Measurements from ENCODE around the gene EHMT1. TPM values are rescaled to one million over a fixed set of nuclear protein-coding genes. Genes with fewer than 3 reads are reported as not detected.

EHMT1 gene
- total RNA-seq, 4 donors from 2014 or later, result 77.2 to 300 (median 161) TPM

DNA sequence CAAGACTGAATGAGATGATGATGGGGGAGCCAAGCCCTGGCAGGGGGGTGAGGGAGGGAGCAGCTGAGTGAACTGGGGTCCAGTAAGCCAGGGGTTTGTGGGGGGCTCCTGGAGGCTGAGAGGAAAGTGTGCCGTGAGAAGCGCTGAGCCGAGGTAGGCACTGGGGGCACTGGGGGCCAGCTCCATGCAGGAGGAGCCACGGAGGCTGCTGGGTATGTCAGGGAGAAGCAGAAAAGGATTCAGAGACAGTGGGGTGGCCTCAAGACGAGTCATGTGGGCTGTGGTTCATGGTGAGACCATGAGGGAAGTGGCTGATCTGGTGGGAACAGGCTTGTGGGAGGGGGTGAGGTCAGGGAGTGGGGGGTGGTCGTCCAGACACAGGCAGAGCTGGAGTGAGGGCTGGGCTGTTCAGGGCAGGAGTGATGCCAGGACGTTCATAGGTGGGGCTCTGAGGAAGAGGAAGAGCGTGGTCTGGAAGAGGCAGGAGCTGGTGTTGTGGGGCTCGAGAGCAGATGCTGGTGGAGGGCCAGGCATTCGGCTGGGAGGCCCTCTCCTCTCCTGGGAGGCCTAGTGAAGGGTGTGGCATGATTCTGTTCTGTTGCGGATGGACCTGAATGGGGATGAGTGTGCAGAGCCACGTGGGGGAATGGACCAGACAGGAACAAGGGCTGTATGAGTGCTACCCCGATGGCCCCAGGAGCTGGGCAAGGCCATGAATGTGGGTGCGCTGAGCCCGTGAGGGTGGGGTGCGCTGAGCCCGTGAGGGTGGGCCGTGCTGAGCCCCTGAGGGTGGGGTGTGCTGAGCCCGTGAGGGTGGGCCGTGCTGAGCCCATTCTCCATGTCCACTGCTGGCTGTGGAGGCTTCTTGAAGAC, 166.1 kb downstream of the EHMT1 start:
- no peak for DNase-seq
- Histone ChIP-seq H3K9me3 (no peaks in the 10 kb centered on the region), H3K4me3 (no peak overlapping the region), H3K27ac (no peak overlapping the region), H3K27me3 (no peaks in the 10 kb centered on the region), H3K4me1 (peaks cover 0 to 6% (median 0%) of the 10 kb centered on the region in 4 donors), H3K36me3 (peaks cover 0 to 65% (median 0%) of the 10 kb centered on the region in 3 donors)
- TF ChIP-seq, protein P1, sequence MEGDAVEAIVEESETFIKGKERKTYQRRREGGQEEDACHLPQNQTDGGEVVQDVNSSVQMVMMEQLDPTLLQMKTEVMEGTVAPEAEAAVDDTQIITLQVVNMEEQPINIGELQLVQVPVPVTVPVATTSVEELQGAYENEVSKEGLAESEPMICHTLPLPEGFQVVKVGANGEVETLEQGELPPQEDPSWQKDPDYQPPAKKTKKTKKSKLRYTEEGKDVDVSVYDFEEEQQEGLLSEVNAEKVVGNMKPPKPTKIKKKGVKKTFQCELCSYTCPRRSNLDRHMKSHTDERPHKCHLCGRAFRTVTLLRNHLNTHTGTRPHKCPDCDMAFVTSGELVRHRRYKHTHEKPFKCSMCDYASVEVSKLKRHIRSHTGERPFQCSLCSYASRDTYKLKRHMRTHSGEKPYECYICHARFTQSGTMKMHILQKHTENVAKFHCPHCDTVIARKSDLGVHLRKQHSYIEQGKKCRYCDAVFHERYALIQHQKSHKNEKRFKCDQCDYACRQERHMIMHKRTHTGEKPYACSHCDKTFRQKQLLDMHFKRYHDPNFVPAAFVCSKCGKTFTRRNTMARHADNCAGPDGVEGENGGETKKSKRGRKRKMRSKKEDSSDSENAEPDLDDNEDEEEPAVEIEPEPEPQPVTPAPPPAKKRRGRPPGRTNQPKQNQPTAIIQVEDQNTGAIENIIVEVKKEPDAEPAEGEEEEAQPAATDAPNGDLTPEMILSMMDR (IDR thresholded peaks at IDR 0.05), result no peak
- TF ChIP-seq POLR2A (IDR thresholded peaks at IDR 0.05), result no peak

DNA sequence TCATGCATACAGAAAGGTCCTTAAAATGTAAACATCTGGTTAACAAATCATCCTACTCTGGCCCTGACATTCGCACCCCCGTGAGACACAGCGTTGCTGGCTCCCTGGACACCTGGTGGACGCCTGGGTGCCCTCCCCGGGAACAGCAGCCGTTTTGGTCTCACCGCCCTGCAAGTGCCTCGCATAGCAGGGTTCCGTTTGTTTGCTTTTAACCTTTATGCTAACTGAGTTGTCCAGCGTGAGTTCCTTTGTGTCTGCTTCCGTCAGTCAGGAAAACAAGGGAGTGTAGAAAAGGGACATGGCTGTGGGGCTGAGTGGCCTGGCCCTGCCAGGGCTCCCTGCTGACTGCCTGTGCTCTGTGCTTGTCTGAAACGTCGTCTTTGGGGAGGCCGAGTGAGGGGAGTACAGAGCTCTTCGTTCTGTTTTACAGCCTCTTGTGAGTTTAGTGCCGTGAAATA, 166.9 kb downstream of the EHMT1 start:
- Histone ChIP-seq H3K4me3 (no peak overlapping the region), H3K4me1 (peaks cover 0 to 6% (median 0%) of the 10 kb centered on the region in 4 donors), H3K36me3 (peaks cover 0 to 72% (median 0%) of the 10 kb centered on the region in 3 donors), H3K27ac (no peak overlapping the region), H3K27me3 (no peaks in the 10 kb centered on the region), H3K9me3 (no peaks in the 10 kb centered on the region)
- no peak for TF ChIP-seq POLR2A (IDR thresholded peaks at IDR 0.05)
- TF ChIP-seq, protein P1 (IDR thresholded peaks at IDR 0.05), result no peak
- no peak for DNase-seq

DNA sequence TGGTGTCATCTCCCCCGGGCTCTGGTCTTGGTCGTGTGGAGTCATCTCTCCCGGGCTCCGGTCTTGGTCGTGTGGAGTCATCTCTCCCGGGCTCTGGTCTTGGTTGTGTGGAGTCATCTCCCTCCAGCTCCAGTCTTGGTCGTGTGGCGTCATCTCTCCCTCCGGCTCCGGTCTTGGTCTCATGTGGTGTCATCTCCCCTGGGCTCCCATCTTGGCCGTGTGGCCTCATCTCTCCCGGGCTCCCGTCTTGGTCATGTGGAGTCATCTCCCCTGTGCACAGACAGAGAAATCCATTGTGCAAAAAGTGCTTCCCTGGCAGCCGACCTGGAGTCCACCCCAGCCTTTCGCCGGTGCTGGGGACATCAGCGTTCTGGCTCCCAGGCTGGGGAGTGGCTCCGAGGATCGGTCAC, 167.7 kb downstream of the EHMT1 start:
- no peak overlapping the region for H3K4me3 ChIP-seq
- no peaks in the 10 kb centered on the region for H3K27me3 ChIP-seq
- H3K27ac ChIP-seq, result no peak overlapping the region
- no peak for DNase-seq
- TF ChIP-seq POLR2A (IDR thresholded peaks at IDR 0.05), result no peak
- TF ChIP-seq, protein P1 (IDR thresholded peaks at IDR 0.05), result no peak
- H3K9me3 ChIP-seq, result no peaks in the 10 kb centered on the region
- peaks cover 0 to 76% (median 0%) of the 10 kb centered on the region in 3 donors for H3K36me3 ChIP-seq
- H3K4me1 ChIP-seq, result peaks cover 0 to 6% (median 0%) of the 10 kb centered on the region in 4 donors

DNA sequence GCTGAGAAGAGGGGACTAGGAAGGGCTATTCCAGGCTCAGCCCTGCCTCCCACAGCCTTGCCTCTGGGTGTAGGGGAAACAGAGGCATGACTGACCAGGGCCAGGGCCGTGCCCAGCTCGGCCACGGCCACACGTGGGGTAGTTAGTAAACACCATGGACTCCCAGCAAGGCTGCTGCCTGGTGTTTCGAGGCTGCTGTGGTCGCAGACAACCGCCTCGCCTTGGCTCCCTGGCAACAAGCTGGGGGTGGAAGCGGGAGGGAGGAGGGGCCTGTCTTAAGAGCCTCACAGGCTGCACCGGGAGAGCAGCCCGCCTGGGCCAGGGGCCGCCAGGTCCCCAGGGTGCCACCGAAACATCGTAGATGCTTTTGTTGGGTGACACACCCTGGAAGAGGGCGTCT, 168.6 kb downstream of the EHMT1 start:
- H3K4me1 ChIP-seq, result peaks cover 0 to 6% (median 0%) of the 10 kb centered on the region in 4 donors
- TF ChIP-seq, protein P1 (IDR thresholded peaks at IDR 0.05), result no peak
- no peak for TF ChIP-seq POLR2A (IDR thresholded peaks at IDR 0.05)
- H3K9me3 ChIP-seq, result no peaks in the 10 kb centered on the region
- peaks cover 0 to 76% (median 0%) of the 10 kb centered on the region in 3 donors for H3K36me3 ChIP-seq
- no peak for DNase-seq
- H3K4me3 ChIP-seq, result no peak overlapping the region
- H3K27me3 ChIP-seq, result no peaks in the 10 kb centered on the region
- H3K27ac ChIP-seq, result peak overlapping the region in 1 of 4 donors; percentile 92

DNA sequence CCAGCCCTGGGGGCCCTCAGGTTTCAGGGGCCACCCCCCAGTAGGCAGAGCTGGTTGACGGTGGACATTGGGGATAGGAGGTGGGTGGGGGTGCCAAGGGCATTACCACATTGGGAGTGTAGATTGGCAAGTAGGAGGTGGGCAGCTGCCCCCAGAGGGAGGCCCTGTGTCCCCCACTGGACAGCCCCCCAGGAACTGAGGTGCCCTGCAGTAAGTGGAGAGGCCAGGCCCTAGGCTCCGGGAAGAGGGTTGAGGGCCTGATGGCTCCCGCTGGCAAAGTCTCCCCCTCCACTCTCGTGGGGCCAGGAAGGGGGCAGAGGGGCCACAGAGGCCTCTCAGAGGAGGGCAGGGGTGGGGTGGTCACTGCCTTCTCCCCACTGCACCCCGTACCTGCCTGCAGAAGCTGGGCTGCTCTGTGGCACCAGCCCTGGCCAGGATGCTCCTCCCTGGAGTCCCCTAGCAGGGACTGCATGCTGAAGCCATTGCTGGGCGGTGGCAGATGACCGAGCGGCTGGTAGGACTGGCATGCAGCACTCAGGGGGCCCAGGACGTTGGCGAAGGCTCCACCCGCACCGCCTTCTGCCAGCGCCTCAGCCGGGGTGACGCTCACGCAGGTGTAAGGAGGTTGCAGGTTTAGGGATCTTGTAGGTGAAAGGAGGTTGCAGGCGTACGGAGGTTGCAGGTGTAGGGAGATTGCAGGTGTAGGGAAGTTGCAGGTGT, 169.1 kb downstream of the EHMT1 start:
- peak overlapping the region in 2 of 4 donors; percentile 41 to 43 for H3K4me3 ChIP-seq
- peak overlapping the region in 3 of 4 donors; percentile 66 to 92 (median 73) for H3K27ac ChIP-seq
- no peaks in the 10 kb centered on the region for H3K27me3 ChIP-seq
- no peak for TF ChIP-seq POLR2A (IDR thresholded peaks at IDR 0.05)
- TF ChIP-seq, protein P1 (IDR thresholded peaks at IDR 0.05), result no peak
- no peaks in the 10 kb centered on the region for H3K9me3 ChIP-seq
- H3K4me1 ChIP-seq, result peaks cover 0 to 6% (median 0%) of the 10 kb centered on the region in 4 donors
- DNase-seq, result no peak
- peaks cover 0 to 76% (median 0%) of the 10 kb centered on the region in 3 donors for H3K36me3 ChIP-seq

All from Peyer's patch (tissue), 4 donors.